ENCODE data around the gene LYRM7. TPM values are rescaled to one million over a fixed set of nuclear protein-coding genes. Genes with fewer than 3 reads are reported as not detected.

The LYRM7 gene
- total RNA-seq, 1 donor from 2014 or later: 20.3 TPM

- peaks cover 84% of the 10 kb centered on the region for H3K36me3 Mint-ChIP-seq (ENCODE audit: low read depth)
These were observed 10.6 kb upstream of the LYRM7 start for GRCh38 chr5:131160134-131160533.

GRCh38 chr5:131163276-131164119, 7.2 kb upstream of the LYRM7 start:
- no peak for DNase-seq (ENCODE audit: low spot score)
- H3K36me3 Mint-ChIP-seq (ENCODE audit: low read depth): peaks cover 56% of the 10 kb centered on the region
- no peaks in the 10 kb centered on the region for H3K9me3 Mint-ChIP-seq
- no peaks in the 10 kb centered on the region for H3K27me3 Mint-ChIP-seq (ENCODE audit: low read depth)
- peak overlapping the region; percentile 87 for H3K4me3 Mint-ChIP-seq (ENCODE audit: low read depth)
- H3K4me1 Mint-ChIP-seq (ENCODE audit: low read depth): peaks cover 43% of the 10 kb centered on the region
- intact Hi-C loops (cut with micrococcal nuclease): loop anchor here (1.0 kb wide), 3 partner anchors 194 to 254 kb away; no protein-coding TSS in a partner anchor
- peak overlapping the region; percentile 86 for H3K27ac Mint-ChIP-seq

More at GRCh38 chr5:131160134-131160533, 10.6 kb upstream of the LYRM7 start:
- Mint-ChIP-seq H3K9me3 (no peaks in the 10 kb centered on the region), H3K4me3 (ENCODE audit: low read depth) (no peak overlapping the region), H3K27me3 (ENCODE audit: low read depth) (no peaks in the 10 kb centered on the region), H3K27ac (no peak overlapping the region), H3K4me1 (ENCODE audit: low read depth) (peaks cover 31% of the 10 kb centered on the region)
- DNase-seq (ENCODE audit: low spot score): no peak
- intact Hi-C loops (cut with micrococcal nuclease): no loop called here

- Mint-ChIP-seq H3K9me3 (no peaks in the 10 kb centered on the region), H3K27me3 (ENCODE audit: low read depth) (no peaks in the 10 kb centered on the region), H3K4me1 (ENCODE audit: low read depth) (peaks cover 46% of the 10 kb centered on the region), H3K27ac (peak overlapping the region; percentile 99), H3K4me3 (ENCODE audit: low read depth) (peak overlapping the region; percentile 96), H3K36me3 (ENCODE audit: low read depth) (peaks cover 46% of the 10 kb centered on the region)
- DNase-seq (ENCODE audit: low spot score): peak; percentile 74
- intact Hi-C loops (cut with micrococcal nuclease): loop anchor here (1.0 kb wide), 6 partner anchors 46 to 253 kb away; no protein-coding TSS in a partner anchor
These were observed 6.3 kb upstream of the LYRM7 start for GRCh38 chr5:131164191-131165118.

- Mint-ChIP-seq H3K9me3 (no peaks in the 10 kb centered on the region), H3K27me3 (ENCODE audit: low read depth) (no peaks in the 10 kb centered on the region), H3K36me3 (ENCODE audit: low read depth) (peaks cover 39% of the 10 kb centered on the region), H3K4me1 (ENCODE audit: low read depth) (peaks cover 49% of the 10 kb centered on the region), H3K27ac (peak within 1 kb of the TSS; percentile 99), H3K4me3 (ENCODE audit: low read depth) (peak within 1 kb of the TSS; percentile 96)
- peak; percentile 91 for DNase-seq (ENCODE audit: low spot score)
- intact Hi-C loops (cut with micrococcal nuclease): loop anchor here (1.0 kb wide), 3 partner anchors 45 to 214 kb away; no protein-coding TSS in a partner anchor
These were observed 5.5 kb upstream of the LYRM7 start, which contains the start of gene HINT1 for GRCh38 chr5:131165119-131165727. Gene HINT1 (minus strand): TSS chr5:131165256. CDS start chr5:131165205, 51 bp downstream.

- Mint-ChIP-seq H3K27me3 (ENCODE audit: low read depth) (no peaks in the 10 kb centered on the region), H3K4me1 (ENCODE audit: low read depth) (peaks cover 43% of the 10 kb centered on the region), H3K9me3 (no peaks in the 10 kb centered on the region), H3K27ac (no peak overlapping the region), H3K36me3 (ENCODE audit: low read depth) (peaks cover 15% of the 10 kb centered on the region), H3K4me3 (ENCODE audit: low read depth) (no peak overlapping the region)
- intact Hi-C loops (cut with micrococcal nuclease): no loop called here
- DNase-seq (ENCODE audit: low spot score): no peak
These were observed 3.1 kb upstream of the LYRM7 start for GRCh38 chr5:131167615-131168014.

- Mint-ChIP-seq H3K36me3 (ENCODE audit: low read depth) (no peaks in the 10 kb centered on the region), H3K4me1 (ENCODE audit: low read depth) (peaks cover 40% of the 10 kb centered on the region), H3K27ac (peak overlapping the region; percentile 95), H3K9me3 (no peaks in the 10 kb centered on the region), H3K4me3 (ENCODE audit: low read depth) (peak overlapping the region; percentile 99), H3K27me3 (ENCODE audit: low read depth) (no peaks in the 10 kb centered on the region)
- no peak for DNase-seq (ENCODE audit: low spot score)
- intact Hi-C loops (cut with micrococcal nuclease): loop anchor here (1.0 to 2.0 kb wide), 6 partner anchors 39 to 465 kb away; partner anchors contain the start of gene RAPGEF6
These were observed 769 bp upstream of the LYRM7 start for GRCh38 chr5:131169810-131170539.

GRCh38 chr5:131171276-131171810, 599 bp downstream of the LYRM7 start:
- Mint-ChIP-seq H3K4me1 (ENCODE audit: low read depth) (peaks cover 31% of the 10 kb centered on the region), H3K27me3 (ENCODE audit: low read depth) (no peaks in the 10 kb centered on the region), H3K4me3 (ENCODE audit: low read depth) (peak overlapping the region; percentile 99), H3K9me3 (no peaks in the 10 kb centered on the region), H3K36me3 (ENCODE audit: low read depth) (peaks cover 5% of the 10 kb centered on the region), H3K27ac (peak overlapping the region; percentile 95)
- intact Hi-C loops (cut with micrococcal nuclease): loop anchor here (2.0 kb wide), 1 partner anchor 463 kb away; the partner anchor contains the start of gene RAPGEF6
- DNase-seq (ENCODE audit: low spot score): no peak

- Mint-ChIP-seq H3K4me1 (ENCODE audit: low read depth) (peaks cover 21% of the 10 kb centered on the region), H3K4me3 (ENCODE audit: low read depth) (no peak overlapping the region), H3K9me3 (no peaks in the 10 kb centered on the region), H3K27ac (no peak overlapping the region), H3K27me3 (ENCODE audit: low read depth) (no peaks in the 10 kb centered on the region), H3K36me3 (ENCODE audit: low read depth) (peaks cover 35% of the 10 kb centered on the region)
- intact Hi-C loops (cut with micrococcal nuclease): no loop called here
- DNase-seq (ENCODE audit: low spot score): no peak
These were observed 9.7 kb downstream of the LYRM7 start for GRCh38 chr5:131180407-131180806.

GRCh38 chr5:131182839-131183238, 12.1 kb downstream of the LYRM7 start:
- Mint-ChIP-seq H3K4me1 (ENCODE audit: low read depth) (peaks cover 15% of the 10 kb centered on the region), H3K27me3 (ENCODE audit: low read depth) (no peaks in the 10 kb centered on the region), H3K4me3 (ENCODE audit: low read depth) (no peak overlapping the region), H3K36me3 (ENCODE audit: low read depth) (peaks cover 25% of the 10 kb centered on the region), H3K9me3 (no peaks in the 10 kb centered on the region), H3K27ac (no peak overlapping the region)
- intact Hi-C loops (cut with micrococcal nuclease): no loop called here
- DNase-seq (ENCODE audit: low spot score): no peak

GRCh38 chr5:131185523-131186104, 14.9 kb downstream of the LYRM7 start:
- no peak overlapping the region for H3K4me3 Mint-ChIP-seq (ENCODE audit: low read depth)
- H3K27ac Mint-ChIP-seq: no peak overlapping the region
- intact Hi-C loops (cut with micrococcal nuclease): no loop called here
- peaks cover 30% of the 10 kb centered on the region for H3K36me3 Mint-ChIP-seq (ENCODE audit: low read depth)
- DNase-seq (ENCODE audit: low spot score): no peak
- no peaks in the 10 kb centered on the region for H3K9me3 Mint-ChIP-seq
- H3K27me3 Mint-ChIP-seq (ENCODE audit: low read depth): no peaks in the 10 kb centered on the region
- H3K4me1 Mint-ChIP-seq (ENCODE audit: low read depth): peaks cover 13% of the 10 kb centered on the region

GRCh38 chr5:131186561-131187256, 16.0 kb downstream of the LYRM7 start:
- peaks cover 13% of the 10 kb centered on the region for H3K4me1 Mint-ChIP-seq (ENCODE audit: low read depth)
- intact Hi-C loops (cut with micrococcal nuclease): no loop called here

More at GRCh38 chr5:131186561-131187256, 16.0 kb downstream of the LYRM7 start:
- Mint-ChIP-seq H3K27ac (no peak overlapping the region), H3K4me3 (ENCODE audit: low read depth) (no peak overlapping the region), H3K36me3 (ENCODE audit: low read depth) (peaks cover 30% of the 10 kb centered on the region), H3K27me3 (ENCODE audit: low read depth) (no peaks in the 10 kb centered on the region), H3K9me3 (no peaks in the 10 kb centered on the region)
- DNase-seq (ENCODE audit: low spot score): no peak

Measured in activated T-helper 2 cell treated with anti-CD3 and anti-CD28 coated beads, Interferon-gamma antibody, Interleukin-2, Interleukin-4, amounts not matched to agents 10 μg/mL and 5 μg/mL and 100 μg/mL, durations not matched to agents 14 hours and 24 hours and 36 hours (primary cell).